Measurements from ENCODE around the gene TMEM135.
"Not testable (repeated sequence)": the region's sequence is repeated elsewhere in the genome, so short reads cannot be mapped to it uniquely, and the experiment has no call there.

DNA sequence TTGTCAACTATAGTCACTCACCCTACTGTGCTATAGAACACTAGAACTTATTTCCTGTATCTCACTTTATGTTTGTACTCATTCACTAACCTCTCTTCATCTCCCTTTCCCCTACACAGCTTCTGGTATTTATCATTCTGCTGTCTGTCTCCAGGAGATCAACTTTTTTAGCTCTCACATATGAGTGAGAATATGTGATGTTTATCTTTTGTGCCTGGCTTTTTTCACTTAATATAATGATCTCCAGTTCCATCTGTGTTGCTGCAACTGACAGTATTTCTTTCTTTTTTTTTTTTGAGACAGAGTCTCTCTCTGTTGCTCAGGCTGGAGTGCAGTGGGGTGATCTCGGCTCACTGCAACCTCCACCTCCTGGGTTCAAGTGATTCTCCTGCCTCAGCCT lies 68.1 kb downstream of the TMEM135 start:
- TF ChIP-seq, protein P1, sequence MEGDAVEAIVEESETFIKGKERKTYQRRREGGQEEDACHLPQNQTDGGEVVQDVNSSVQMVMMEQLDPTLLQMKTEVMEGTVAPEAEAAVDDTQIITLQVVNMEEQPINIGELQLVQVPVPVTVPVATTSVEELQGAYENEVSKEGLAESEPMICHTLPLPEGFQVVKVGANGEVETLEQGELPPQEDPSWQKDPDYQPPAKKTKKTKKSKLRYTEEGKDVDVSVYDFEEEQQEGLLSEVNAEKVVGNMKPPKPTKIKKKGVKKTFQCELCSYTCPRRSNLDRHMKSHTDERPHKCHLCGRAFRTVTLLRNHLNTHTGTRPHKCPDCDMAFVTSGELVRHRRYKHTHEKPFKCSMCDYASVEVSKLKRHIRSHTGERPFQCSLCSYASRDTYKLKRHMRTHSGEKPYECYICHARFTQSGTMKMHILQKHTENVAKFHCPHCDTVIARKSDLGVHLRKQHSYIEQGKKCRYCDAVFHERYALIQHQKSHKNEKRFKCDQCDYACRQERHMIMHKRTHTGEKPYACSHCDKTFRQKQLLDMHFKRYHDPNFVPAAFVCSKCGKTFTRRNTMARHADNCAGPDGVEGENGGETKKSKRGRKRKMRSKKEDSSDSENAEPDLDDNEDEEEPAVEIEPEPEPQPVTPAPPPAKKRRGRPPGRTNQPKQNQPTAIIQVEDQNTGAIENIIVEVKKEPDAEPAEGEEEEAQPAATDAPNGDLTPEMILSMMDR (IDR thresholded peaks at IDR 0.05; ENCODE audit: low read length): not testable (repeated sequence)
- TF ChIP-seq EZH2 (IDR thresholded peaks at IDR 0.05; ENCODE audit: borderline replicate concordance, low read length): not testable (repeated sequence)
